Right lobe of liver (tissue), 4 donors: ENCODE measurements around the gene TC2N.

ENCODE experiments used
- POLR2A ChIP-seq: fragments of 450-650 bp; IDR thresholded peaks from one replicate; pipeline ENCODE4 v1.6.1; 2017; ENCODE audit warnings: antibody characterized with exemption, mild to moderate bottlenecking
- TF ChIP-seq, protein P1 (sequence below), 4 donors: fragments of 200-600 bp in 3 of 4; fragments of 450-650 bp in 1 of 4; IDR thresholded peaks; one replicate each; pipeline versions ENCODE4 v1.5.1 to v1.8.0; 2016 to 2022; ENCODE audit warnings: antibody characterized with exemption in 4 of 4, mild to moderate bottlenecking in 2 of 4
- donor health status: DM: no; HTN: no; CAD: no.
- donor health status: DM: no; HTN: no; CAD: no.
- donor health status: DM: no; HTN: yes; CAD: no.

DNA sequence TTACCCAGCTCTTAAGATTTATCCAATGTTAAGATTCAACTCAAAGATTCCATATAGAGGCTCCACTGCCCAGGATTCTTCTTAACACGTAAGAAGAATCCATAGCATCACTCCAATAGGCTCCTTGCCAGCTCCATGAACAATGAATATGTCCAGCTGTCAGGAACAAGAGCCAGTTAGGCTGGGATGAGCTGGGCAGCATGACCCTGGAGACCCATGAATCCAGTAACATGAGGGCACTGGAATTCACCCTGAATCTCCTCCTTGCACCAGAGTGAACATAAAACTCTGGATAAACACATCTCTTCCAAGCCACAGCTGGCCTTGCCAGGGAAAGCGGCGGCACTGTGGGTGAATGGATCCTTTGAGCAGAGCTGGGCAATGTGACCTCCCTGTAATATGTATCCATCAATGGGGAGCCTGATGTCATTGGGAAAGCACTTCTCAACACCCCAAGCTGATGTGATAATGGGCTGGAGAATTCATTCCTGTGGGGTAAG, 24.4 kb upstream of the TC2N start:
- no peak for TF ChIP-seq POLR2A
- TF ChIP-seq, protein P1, sequence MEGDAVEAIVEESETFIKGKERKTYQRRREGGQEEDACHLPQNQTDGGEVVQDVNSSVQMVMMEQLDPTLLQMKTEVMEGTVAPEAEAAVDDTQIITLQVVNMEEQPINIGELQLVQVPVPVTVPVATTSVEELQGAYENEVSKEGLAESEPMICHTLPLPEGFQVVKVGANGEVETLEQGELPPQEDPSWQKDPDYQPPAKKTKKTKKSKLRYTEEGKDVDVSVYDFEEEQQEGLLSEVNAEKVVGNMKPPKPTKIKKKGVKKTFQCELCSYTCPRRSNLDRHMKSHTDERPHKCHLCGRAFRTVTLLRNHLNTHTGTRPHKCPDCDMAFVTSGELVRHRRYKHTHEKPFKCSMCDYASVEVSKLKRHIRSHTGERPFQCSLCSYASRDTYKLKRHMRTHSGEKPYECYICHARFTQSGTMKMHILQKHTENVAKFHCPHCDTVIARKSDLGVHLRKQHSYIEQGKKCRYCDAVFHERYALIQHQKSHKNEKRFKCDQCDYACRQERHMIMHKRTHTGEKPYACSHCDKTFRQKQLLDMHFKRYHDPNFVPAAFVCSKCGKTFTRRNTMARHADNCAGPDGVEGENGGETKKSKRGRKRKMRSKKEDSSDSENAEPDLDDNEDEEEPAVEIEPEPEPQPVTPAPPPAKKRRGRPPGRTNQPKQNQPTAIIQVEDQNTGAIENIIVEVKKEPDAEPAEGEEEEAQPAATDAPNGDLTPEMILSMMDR (IDR thresholded peaks at IDR 0.05) = no peak
